ENCODE data around the gene EGF. TPM values are rescaled to one million over a fixed set of nuclear protein-coding genes. Genes with fewer than 3 reads are reported as not detected.
A peak's percentile ranks its signal among the peaks of the same experiment; 100 is the strongest.

EGF gene
- total RNA-seq, 1 experiment from 2014 or later, result 28.0 TPM

- peaks cover 29% of the 10 kb centered on the region for H3K4me1 ChIP-seq (replicated peaks)
- H3K9me3 ChIP-seq (replicated peaks), result no peaks in the 10 kb centered on the region
- no peak overlapping the region for H3K27ac ChIP-seq
- no peak overlapping the region for H3K4me3 ChIP-seq
- peaks cover 4% of the 10 kb centered on the region for H3K36me3 ChIP-seq
- peak in 1 of 2 experiments; percentile 20 for DNase-seq (ENCODE audit: low read depth in 1 of 2, low spot score in 2 of 2)
- H3K27me3 ChIP-seq (replicated peaks), result no peaks in the 10 kb centered on the region
Measured at GRCh38 chr4:109978704-109979454, 66.2 kb downstream of the EGF start.

GRCh38 chr4:109979920-109980717 lies 67.4 kb downstream of the EGF start:
- Histone ChIP-seq H3K27me3 (replicated peaks) (no peaks in the 10 kb centered on the region), H3K4me3 (peak overlapping the region; percentile 29), H3K4me1 (replicated peaks) (peaks cover 29% of the 10 kb centered on the region), H3K27ac (peak overlapping the region; percentile 91), H3K36me3 (peaks cover 5% of the 10 kb centered on the region), H3K9me3 (replicated peaks) (no peaks in the 10 kb centered on the region)
- DNase-seq (ENCODE audit: low read depth in 1 of 2, low spot score in 2 of 2), result peak in 1 of 2 experiments; percentile 78

GRCh38 chr4:109981936-109982335 lies 69.3 kb downstream of the EGF start:
- H3K36me3 ChIP-seq, result peaks cover 11% of the 10 kb centered on the region
- no peak for DNase-seq (ENCODE audit: low read depth in 1 of 2, low spot score in 2 of 2)
- H3K4me1 ChIP-seq (replicated peaks), result peaks cover 29% of the 10 kb centered on the region
- H3K27me3 ChIP-seq (replicated peaks), result no peaks in the 10 kb centered on the region
- no peak overlapping the region for H3K27ac ChIP-seq
- H3K4me3 ChIP-seq, result no peak overlapping the region
- no peaks in the 10 kb centered on the region for H3K9me3 ChIP-seq (replicated peaks)

- no peak overlapping the region for H3K4me3 ChIP-seq
- no peak overlapping the region for H3K27ac ChIP-seq
- DNase-seq (ENCODE audit: low read depth in 1 of 2, low spot score in 2 of 2), result no peak
- no peaks in the 10 kb centered on the region for H3K9me3 ChIP-seq (replicated peaks)
- peaks cover 29% of the 10 kb centered on the region for H3K4me1 ChIP-seq (replicated peaks)
- H3K36me3 ChIP-seq, result peaks cover 15% of the 10 kb centered on the region
- no peaks in the 10 kb centered on the region for H3K27me3 ChIP-seq (replicated peaks)
Measured at GRCh38 chr4:109982521-109982920, 69.8 kb downstream of the EGF start.

GRCh38 chr4:109985993-109986974 lies 73.6 kb downstream of the EGF start:
- Histone ChIP-seq H3K4me3 (no peak overlapping the region), H3K9me3 (replicated peaks) (no peaks in the 10 kb centered on the region), H3K27me3 (replicated peaks) (no peaks in the 10 kb centered on the region), H3K36me3 (peaks cover 24% of the 10 kb centered on the region), H3K4me1 (replicated peaks) (peaks cover 2% of the 10 kb centered on the region), H3K27ac (no peak overlapping the region)
- DNase-seq (ENCODE audit: low read depth in 1 of 2, low spot score in 2 of 2), result no peak

GRCh38 chr4:109989044-109989443 lies 76.4 kb downstream of the EGF start:
- no peak for DNase-seq (ENCODE audit: low read depth in 1 of 2, low spot score in 2 of 2)
- H3K27ac ChIP-seq, result no peak overlapping the region
- peaks cover 19% of the 10 kb centered on the region for H3K36me3 ChIP-seq
- no peaks in the 10 kb centered on the region for H3K27me3 ChIP-seq (replicated peaks)
- H3K4me1 ChIP-seq (replicated peaks), result no peaks in the 10 kb centered on the region
- H3K9me3 ChIP-seq (replicated peaks), result no peaks in the 10 kb centered on the region
- no peak overlapping the region for H3K4me3 ChIP-seq

GRCh38 chr4:109989618-109990017 lies 76.9 kb downstream of the EGF start:
- Histone ChIP-seq H3K4me1 (replicated peaks) (no peaks in the 10 kb centered on the region), H3K27ac (no peak overlapping the region), H3K27me3 (replicated peaks) (no peaks in the 10 kb centered on the region), H3K4me3 (no peak overlapping the region), H3K9me3 (replicated peaks) (no peaks in the 10 kb centered on the region), H3K36me3 (peaks cover 21% of the 10 kb centered on the region)
- no peak for DNase-seq (ENCODE audit: low read depth in 1 of 2, low spot score in 2 of 2)

GRCh38 chr4:109990261-109991257 lies 77.9 kb downstream of the EGF start:
- DNase-seq (ENCODE audit: low read depth in 1 of 2, low spot score in 2 of 2), result no peak
- H3K27me3 ChIP-seq (replicated peaks), result no peaks in the 10 kb centered on the region
- peaks cover 25% of the 10 kb centered on the region for H3K36me3 ChIP-seq
- H3K4me3 ChIP-seq, result no peak overlapping the region
- H3K4me1 ChIP-seq (replicated peaks), result no peaks in the 10 kb centered on the region
- H3K27ac ChIP-seq, result no peak overlapping the region
- H3K9me3 ChIP-seq (replicated peaks), result no peaks in the 10 kb centered on the region

GRCh38 chr4:109993116-109993515 lies 80.4 kb downstream of the EGF start:
- H3K36me3 ChIP-seq, result peaks cover 14% of the 10 kb centered on the region
- no peak overlapping the region for H3K4me3 ChIP-seq
- no peaks in the 10 kb centered on the region for H3K4me1 ChIP-seq (replicated peaks)
- DNase-seq (ENCODE audit: low read depth in 1 of 2, low spot score in 2 of 2), result no peak
- no peak overlapping the region for H3K27ac ChIP-seq
- no peaks in the 10 kb centered on the region for H3K27me3 ChIP-seq (replicated peaks)
- H3K9me3 ChIP-seq (replicated peaks), result no peaks in the 10 kb centered on the region

GRCh38 chr4:109994415-109994827 lies 81.7 kb downstream of the EGF start:
- peaks cover 6% of the 10 kb centered on the region; the same call in 1 of the 2 replicates for H3K36me3 ChIP-seq
- no peak overlapping the region for H3K27ac ChIP-seq
- H3K27me3 ChIP-seq (replicated peaks), result no peaks in the 10 kb centered on the region
- no peak overlapping the region for H3K4me3 ChIP-seq
- H3K9me3 ChIP-seq (replicated peaks), result no peaks in the 10 kb centered on the region
- no peak for DNase-seq (ENCODE audit: low read depth in 1 of 2, low spot score in 2 of 2)
- H3K4me1 ChIP-seq (replicated peaks), result no peaks in the 10 kb centered on the region

- Histone ChIP-seq H3K27me3 (replicated peaks) (no peaks in the 10 kb centered on the region), H3K9me3 (replicated peaks) (no peaks in the 10 kb centered on the region), H3K27ac (no peak overlapping the region), H3K4me3 (no peak overlapping the region), H3K4me1 (replicated peaks) (no peaks in the 10 kb centered on the region), H3K36me3 (peaks cover 13% of the 10 kb centered on the region)
- DNase-seq (ENCODE audit: low read depth in 1 of 2, low spot score in 2 of 2), result no peak
Measured at GRCh38 chr4:109996526-109996925, 83.8 kb downstream of the EGF start.

GRCh38 chr4:109998867-109999584 lies 86.3 kb downstream of the EGF start:
- no peak overlapping the region for H3K4me3 ChIP-seq
- H3K27ac ChIP-seq, result no peak overlapping the region
- H3K27me3 ChIP-seq (replicated peaks), result no peaks in the 10 kb centered on the region
- H3K4me1 ChIP-seq (replicated peaks), result no peaks in the 10 kb centered on the region
- peak in 1 of 2 experiments; percentile 42 for DNase-seq (ENCODE audit: low read depth in 1 of 2, low spot score in 2 of 2)
- H3K9me3 ChIP-seq (replicated peaks), result no peaks in the 10 kb centered on the region
- H3K36me3 ChIP-seq, result peaks cover 13% of the 10 kb centered on the region

Data from SJSA1 (cell line).